DOHH2 (cell line): ENCODE results near the gene BLOC1S2.

ENCODE experiments used
- H3F3A ChIP-seq: fragments of 200-600 bp; sonication (generic), shearing (Covaris generic); 2 replicates; pipeline ENCODE4 v1.6.0; 2016; ENCODE audit warnings: antibody characterized with exemption, mild to moderate bottlenecking; ENCODE audit not compliant: control insufficient read depth, insufficient read depth
- H3K27ac ChIP-seq: fragments of 200-600 bp; sonication (generic); 2 replicates; pipeline ENCODE4 v1.5.1; 2014; ENCODE audit warnings: low read depth, mild to moderate bottlenecking, low read length, moderate library complexity
- H3K27me3 ChIP-seq: fragments of 200-600 bp; sonication (generic); 2 replicates; pipeline ENCODE4 v1.6.1; 2014; ENCODE audit warnings: mild to moderate bottlenecking, low read length, mixed read lengths; ENCODE audit not compliant: control insufficient read depth
- H3K36me3 ChIP-seq: fragments of 200-600 bp; sonication (generic); 2 replicates; pipeline ENCODE4 v1.6.1; 2014; ENCODE audit warnings: mild to moderate bottlenecking, low read length, moderate library complexity, mixed read lengths; ENCODE audit not compliant: control insufficient read depth
- H3K4me1 ChIP-seq: fragments of 200-600 bp; sonication (generic); 2 replicates; pipeline ENCODE4 v1.6.1; 2014; ENCODE audit warnings: mild to moderate bottlenecking, low read length, mixed read lengths; ENCODE audit not compliant: control insufficient read depth
- H3K4me2 ChIP-seq: fragments of 200-600 bp; sonication (generic); 2 replicates; pipeline ENCODE4 v1.6.0; 2014; ENCODE audit warnings: mild to moderate bottlenecking, low read length, moderate library complexity
- H3K4me3 ChIP-seq: fragments of 200-600 bp; sonication (generic); 2 replicates; pipeline ENCODE4 v1.5.1; 2014; ENCODE audit warnings: mild to moderate bottlenecking, low read length, mixed read lengths
- H3K79me2 ChIP-seq: fragments of 200-600 bp; sonication (generic); 2 replicates; pipeline ENCODE4 v1.6.1; 2014; ENCODE audit warnings: mild to moderate bottlenecking, low read length, mixed read lengths; ENCODE audit not compliant: control insufficient read depth
- H3K9me2 ChIP-seq: fragments of 200-600 bp; sonication (generic); replicated peaks from 2 replicates; pipeline ENCODE4 v1.6.1; 2014; ENCODE audit warnings: mild to moderate bottlenecking, low read length, mixed read lengths; ENCODE audit not compliant: control insufficient read depth
- H3K9me3 ChIP-seq: fragments of 200-600 bp; sonication (generic); 2 replicates; pipeline ENCODE4 v1.6.1; 2014; ENCODE audit warnings: antibody characterized with exemption, low read length, mixed read lengths; ENCODE audit not compliant: control insufficient read depth, insufficient read depth
- H4K20me1 ChIP-seq: fragments of 200-600 bp; sonication (generic); 2 replicates; pipeline ENCODE4 v1.6.0; 2014; ENCODE audit warnings: low read depth, mild to moderate bottlenecking, antibody characterized with exemption, low read length, moderate library complexity; ENCODE audit not compliant: control insufficient read depth, insufficient read depth
- EZH2phosphoT487 ChIP-seq: fragments of 200-600 bp; sonication (generic); IDR thresholded peaks from 2 replicates; pipeline ENCODE4 v1.6.1; 2017; ENCODE audit warnings: borderline replicate concordance, mild to moderate bottlenecking, antibody characterized with exemption, low read length, moderate library complexity, mixed read lengths
- TF ChIP-seq, protein P1 (sequence below): fragments of 200-600 bp; sonication (generic); IDR thresholded peaks from one replicate; pipeline ENCODE4 v1.5.1; 2014; ENCODE audit warnings: antibody characterized with exemption, mild to moderate bottlenecking, low read depth, low read length; ENCODE audit not compliant: poor library complexity, severe bottlenecking

The BLOC1S2 gene

DNA sequence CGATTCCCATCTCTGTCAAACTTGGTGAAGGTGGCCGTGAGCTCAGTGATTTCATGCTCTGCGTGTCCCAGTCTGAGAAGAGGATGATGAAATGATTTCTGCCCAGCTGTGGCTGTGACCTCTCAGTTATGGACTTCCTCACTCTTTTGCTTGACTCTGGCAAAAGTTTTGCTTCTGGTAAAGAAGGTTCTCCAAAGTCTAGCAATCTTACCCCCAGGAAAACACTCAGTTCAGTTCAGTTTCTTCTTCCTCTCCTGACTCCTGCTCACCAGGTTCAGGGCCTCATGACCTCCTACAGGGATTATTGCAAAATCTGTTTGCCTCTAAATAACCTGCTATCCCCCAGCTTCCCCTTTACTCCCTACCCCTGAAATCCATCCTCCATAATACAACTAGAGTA is 4.9 kb upstream of the BLOC1S2 start:
- Histone ChIP-seq H3K27ac (no peak overlapping the region), H3K9me2 (no peaks in the 10 kb centered on the region), H3K27me3 (peaks cover 12% of the 10 kb centered on the region), H3K79me2 (peaks cover 4% of the 10 kb centered on the region), H3K4me2 (no peak overlapping the region), H3K4me1 (peaks cover 7% of the 10 kb centered on the region), H3K4me3 (no peak overlapping the region), H4K20me1 (no peaks in the 10 kb centered on the region), H3K36me3 (peaks cover under 1% of the 10 kb centered on the region; the same call in 1 of the 2 replicates), H3F3A (no peaks in the 10 kb centered on the region), H3K9me3 (no peaks in the 10 kb centered on the region)
- TF ChIP-seq, protein P1, sequence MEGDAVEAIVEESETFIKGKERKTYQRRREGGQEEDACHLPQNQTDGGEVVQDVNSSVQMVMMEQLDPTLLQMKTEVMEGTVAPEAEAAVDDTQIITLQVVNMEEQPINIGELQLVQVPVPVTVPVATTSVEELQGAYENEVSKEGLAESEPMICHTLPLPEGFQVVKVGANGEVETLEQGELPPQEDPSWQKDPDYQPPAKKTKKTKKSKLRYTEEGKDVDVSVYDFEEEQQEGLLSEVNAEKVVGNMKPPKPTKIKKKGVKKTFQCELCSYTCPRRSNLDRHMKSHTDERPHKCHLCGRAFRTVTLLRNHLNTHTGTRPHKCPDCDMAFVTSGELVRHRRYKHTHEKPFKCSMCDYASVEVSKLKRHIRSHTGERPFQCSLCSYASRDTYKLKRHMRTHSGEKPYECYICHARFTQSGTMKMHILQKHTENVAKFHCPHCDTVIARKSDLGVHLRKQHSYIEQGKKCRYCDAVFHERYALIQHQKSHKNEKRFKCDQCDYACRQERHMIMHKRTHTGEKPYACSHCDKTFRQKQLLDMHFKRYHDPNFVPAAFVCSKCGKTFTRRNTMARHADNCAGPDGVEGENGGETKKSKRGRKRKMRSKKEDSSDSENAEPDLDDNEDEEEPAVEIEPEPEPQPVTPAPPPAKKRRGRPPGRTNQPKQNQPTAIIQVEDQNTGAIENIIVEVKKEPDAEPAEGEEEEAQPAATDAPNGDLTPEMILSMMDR, result no peak
- no peak for TF ChIP-seq EZH2phosphoT487

DNA sequence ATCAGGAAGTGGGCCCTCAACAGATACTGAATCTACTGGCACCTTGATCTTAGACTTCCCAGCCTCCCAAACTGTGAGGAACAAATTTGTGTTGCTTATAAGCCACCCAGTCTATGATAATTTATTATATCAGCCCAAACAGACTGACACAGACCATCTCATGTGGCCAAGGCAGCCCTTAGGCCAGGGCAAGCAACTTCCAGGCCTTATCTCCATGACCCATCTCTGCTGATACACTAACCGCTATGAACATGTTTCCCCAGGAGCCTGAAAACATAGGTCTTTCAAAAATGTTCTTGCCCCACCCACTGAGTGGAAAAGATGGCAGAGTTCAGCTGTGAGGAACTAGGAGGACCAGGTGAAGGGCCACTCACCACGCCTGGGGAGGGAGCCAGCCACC is 3.2 kb upstream of the BLOC1S2 start:
- peaks cover 17% of the 10 kb centered on the region for H3K4me1 ChIP-seq
- H3K79me2 ChIP-seq, result peaks cover 21% of the 10 kb centered on the region
- H3K27me3 ChIP-seq, result peaks cover 12% of the 10 kb centered on the region
- no peaks in the 10 kb centered on the region for H3K9me2 ChIP-seq
- no peak overlapping the region for H3K4me3 ChIP-seq
- peaks cover 5% of the 10 kb centered on the region; the same call in 1 of the 2 replicates for H3K36me3 ChIP-seq
- H3K9me3 ChIP-seq, result no peaks in the 10 kb centered on the region
- no peaks in the 10 kb centered on the region for H3F3A ChIP-seq
- no peak overlapping the region for H3K4me2 ChIP-seq
- no peaks in the 10 kb centered on the region for H4K20me1 ChIP-seq
- H3K27ac ChIP-seq, result no peak overlapping the region
- no peak for TF ChIP-seq EZH2phosphoT487
- TF ChIP-seq, protein P1, result no peak

DNA sequence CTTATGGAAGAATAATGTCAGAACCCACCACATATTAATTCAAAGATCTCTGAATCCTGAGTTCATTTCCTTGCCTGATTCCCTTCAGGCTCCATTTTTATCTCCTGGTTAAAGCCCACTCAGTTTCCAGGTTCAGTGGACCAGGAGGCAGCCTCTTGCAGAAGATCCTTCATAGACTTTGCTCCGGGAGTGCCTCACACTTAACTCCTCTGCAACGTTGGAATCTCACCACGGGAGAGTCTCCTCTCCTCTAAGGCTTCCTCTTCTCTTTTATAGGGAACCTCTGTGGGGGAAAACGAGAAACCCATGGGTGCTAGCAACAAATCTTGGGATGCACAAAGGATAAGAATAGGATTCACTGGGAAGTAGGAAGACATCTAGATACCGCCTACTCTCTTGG is 1.7 kb upstream of the BLOC1S2 start:
- no peaks in the 10 kb centered on the region for H3K9me2 ChIP-seq
- no peaks in the 10 kb centered on the region for H3F3A ChIP-seq
- peaks cover 18% of the 10 kb centered on the region for H3K36me3 ChIP-seq
- no peaks in the 10 kb centered on the region for H4K20me1 ChIP-seq
- peaks cover 9% of the 10 kb centered on the region for H3K27me3 ChIP-seq
- no peak overlapping the region for H3K4me3 ChIP-seq
- no peaks in the 10 kb centered on the region for H3K9me3 ChIP-seq
- no peak for TF ChIP-seq EZH2phosphoT487
- TF ChIP-seq, protein P1, result no peak
- no peak overlapping the region for H3K27ac ChIP-seq
- H3K4me1 ChIP-seq, result peaks cover 29% of the 10 kb centered on the region
- peaks cover 36% of the 10 kb centered on the region for H3K79me2 ChIP-seq
- no peak overlapping the region for H3K4me2 ChIP-seq
